Stimulated activated CD4-positive, alpha-beta T cell treated with anti-CD3 and anti-CD28 coated beads, Interleukin-2, amount 100 ng/mL, for 24 hours (primary cell): ENCODE measurements around the gene ZNF124.
"Not testable (repeated sequence)": the region's sequence is repeated elsewhere in the genome, so short reads cannot be mapped to it uniquely, and the experiment has no call there.

Experiments used
- DNase-seq, 2 donors: peaks; one replicate each; pipeline ENCODE4 v3.0.0-alpha.2; 2020

Gene ZNF124

DNA sequence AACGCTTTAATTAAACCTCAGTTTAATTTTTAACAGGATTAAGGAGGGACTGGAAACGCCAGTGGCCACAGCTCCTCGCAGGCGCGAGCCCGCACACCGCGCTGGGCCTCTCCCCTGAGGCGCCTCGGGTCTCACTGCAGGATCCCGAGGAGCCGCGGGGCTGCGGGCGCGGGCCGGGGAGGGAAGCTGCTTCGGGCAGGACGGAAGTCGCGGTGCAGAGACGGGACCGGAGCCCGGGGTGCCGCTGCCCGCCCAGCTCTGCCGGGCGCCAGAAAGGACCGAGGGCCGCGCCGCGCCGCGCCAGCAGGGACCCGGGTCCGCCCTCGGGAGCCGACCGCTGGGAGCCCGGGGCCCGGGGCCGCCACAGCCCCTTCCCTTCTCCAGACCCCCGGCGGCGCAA is 377 bp downstream of the ZNF124 start:
- not testable (repeated sequence) for DNase-seq

DNA sequence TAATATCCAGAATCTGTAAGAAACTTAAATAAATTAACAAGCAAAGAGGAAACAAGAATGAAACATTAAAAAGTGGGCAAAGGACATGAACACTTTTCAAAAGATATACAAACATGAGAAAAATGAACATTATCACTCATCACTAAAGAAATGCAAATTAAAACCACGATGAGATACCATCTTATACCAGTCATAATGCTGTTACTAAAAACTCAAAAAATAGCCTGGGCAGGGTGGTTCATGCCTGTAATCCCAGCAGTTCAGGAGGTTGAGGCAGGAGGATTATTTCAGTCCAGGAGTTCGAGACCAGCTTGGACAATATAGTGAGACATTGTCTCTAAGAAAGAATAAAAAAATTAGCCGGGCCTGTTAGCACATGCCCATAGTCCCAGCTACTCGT is 6.1 kb downstream of the ZNF124 start:
- no peak for DNase-seq

DNA sequence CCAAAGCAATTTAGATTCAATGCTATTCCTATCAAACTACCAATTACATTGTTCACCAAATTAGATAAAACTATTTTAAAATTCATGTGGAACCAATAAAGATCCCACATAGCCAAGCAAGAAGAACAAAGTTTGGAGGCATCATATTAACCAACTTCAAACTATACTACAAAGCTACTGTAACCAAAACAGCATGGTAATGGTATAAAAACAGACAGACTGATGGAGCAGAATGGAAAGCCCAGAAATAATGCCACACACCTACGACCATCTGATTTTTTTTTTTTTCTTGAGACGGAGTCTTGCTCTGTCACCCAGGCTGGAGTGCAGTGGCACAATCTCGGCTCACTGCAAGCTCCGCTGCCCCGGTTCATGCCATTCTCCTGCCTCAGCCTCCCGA is 7.1 kb downstream of the ZNF124 start:
- no peak for DNase-seq

DNA sequence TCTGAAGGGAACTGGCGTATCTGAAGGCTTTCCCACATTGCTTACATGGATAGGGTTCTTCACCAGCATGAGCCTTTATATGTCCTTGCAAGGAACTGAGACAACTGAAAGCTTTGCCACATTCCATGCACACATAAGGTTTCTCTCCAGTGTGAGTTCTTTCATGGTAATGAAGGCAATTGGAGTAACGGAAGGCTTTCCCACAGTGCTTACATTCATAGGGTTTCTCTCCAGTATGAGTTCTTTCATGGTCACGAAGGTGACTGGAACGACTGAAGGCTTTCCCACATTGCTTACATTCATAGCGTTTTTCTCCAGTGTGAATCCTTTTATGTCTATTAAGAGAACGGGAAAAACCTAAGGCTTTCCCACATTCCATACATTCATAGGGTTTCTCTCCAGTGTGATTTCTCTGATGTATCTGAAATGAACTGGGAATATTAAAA is 15.0 kb downstream of the ZNF124 start:
- DNase-seq = no peak

DNA sequence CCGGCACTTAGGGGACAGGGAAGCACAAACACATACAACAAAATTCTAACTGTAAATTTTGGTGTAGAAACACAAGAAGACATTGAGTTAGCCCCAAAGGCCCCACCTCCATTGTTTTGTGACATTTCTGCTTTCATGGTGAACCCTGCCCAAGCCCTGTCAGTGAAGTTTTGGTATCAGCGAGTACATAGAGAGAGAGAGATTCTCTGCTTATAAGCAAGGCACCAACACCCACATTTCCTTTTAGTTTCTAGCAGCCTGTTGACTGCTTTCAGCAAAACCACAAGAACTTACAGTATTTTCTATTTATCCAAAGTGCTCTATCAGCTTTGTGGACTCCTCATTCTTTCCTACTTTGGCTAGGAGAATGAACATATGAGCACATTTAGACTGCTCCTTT is 24.0 kb downstream of the ZNF124 start:
- no peak for DNase-seq

DNA sequence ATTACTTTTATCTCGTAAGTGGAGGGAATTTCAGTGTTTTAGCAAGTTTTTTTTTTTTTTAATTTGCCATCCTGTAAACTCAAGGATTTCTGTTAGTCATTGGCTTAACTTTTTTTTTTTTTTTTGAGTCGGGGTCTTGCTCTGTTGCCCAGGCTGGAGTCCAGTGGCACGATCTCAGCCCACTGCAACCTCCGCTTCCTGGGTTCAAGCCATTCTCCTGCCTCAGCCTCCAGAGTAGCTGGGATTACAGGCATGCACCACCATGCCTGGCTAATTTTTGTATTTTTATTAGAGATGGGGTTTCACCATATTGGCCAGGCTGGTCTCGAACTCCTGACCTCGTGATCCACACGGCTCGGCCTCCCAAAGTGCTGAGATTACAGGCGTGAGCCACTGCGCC is 24.7 kb downstream of the ZNF124 start:
- DNase-seq = not testable (repeated sequence)

DNA sequence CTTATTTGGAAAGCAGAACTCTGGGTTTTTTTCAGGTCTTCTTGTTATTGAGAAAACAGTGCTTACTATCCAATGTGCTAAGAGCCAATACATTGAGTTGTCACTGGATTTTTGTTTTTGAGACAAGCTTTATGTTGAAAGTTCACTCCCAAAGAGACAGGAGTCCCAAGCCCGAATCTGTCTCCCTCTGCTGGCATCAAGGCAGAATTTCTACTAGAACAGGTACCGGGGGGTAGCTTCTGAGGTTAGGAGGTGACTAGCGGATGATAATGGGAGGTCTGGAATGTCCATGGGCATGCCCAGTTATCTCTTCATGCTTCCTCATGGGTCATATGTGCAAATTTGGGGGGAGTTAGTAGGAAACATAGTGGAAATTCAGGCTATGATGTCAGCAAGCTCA is 25.1 kb downstream of the ZNF124 start:
- DNase-seq = no peak

DNA sequence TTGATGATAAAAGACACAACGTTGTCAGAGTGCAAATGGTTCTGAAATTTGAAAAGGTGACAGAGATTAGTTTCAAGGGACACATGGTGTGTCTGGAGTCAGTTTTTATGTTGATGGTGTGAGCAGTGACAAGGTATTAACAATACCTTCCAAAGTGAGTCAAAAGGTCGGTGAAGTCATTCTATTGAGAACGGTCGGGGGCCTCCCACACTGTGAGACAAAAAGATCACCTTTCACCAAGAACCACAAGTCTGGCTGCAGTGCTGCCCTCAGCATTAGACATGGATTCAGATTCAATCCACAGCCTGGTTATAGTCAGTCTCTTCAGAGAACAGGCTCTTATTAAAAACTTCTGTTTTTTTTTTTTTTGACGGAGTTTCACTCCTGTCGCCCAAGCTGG is 26.5 kb downstream of the ZNF124 start:
- DNase-seq = no peak

DNA sequence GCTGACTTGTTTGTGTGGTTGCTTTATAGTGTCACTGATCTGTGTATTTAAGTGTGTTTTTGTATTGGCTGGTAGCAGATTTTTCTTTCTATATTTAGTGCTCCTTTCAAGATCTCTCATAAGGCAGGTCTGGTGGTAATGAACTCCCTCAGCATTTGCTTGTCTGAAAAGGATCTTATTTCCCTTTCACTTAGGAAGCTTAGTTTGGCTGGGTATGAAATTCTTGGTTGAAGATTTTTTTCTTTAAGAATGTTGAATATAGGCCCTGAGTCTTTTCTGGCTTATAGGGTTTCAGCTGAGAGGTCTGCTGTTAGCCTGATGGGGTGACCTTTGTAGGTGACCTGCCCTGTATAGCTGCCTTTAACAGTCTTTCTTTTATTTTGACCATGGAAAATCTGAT is 32.3 kb downstream of the ZNF124 start:
- not testable (repeated sequence) for DNase-seq

DNA sequence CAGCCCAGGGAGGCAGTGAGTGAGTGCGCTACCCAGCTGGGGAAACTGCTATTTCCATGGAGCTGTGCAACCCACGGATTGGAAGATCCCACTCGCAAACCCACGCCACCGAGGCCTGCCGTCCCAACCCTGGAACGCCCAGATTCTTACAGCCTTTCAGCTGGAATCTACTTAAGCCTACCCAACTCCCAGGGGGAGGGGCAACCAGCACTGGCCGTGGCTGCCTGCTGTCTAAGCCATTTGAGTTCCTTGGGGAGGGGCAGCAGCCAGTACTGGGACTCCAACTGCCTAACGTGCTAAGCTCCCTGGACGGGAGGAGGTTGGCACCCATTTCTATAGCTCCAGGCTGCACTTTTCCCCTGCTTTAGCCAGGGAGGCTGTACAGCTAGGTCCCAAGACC is 40.6 kb downstream of the ZNF124 start:
- no peak for DNase-seq

DNA sequence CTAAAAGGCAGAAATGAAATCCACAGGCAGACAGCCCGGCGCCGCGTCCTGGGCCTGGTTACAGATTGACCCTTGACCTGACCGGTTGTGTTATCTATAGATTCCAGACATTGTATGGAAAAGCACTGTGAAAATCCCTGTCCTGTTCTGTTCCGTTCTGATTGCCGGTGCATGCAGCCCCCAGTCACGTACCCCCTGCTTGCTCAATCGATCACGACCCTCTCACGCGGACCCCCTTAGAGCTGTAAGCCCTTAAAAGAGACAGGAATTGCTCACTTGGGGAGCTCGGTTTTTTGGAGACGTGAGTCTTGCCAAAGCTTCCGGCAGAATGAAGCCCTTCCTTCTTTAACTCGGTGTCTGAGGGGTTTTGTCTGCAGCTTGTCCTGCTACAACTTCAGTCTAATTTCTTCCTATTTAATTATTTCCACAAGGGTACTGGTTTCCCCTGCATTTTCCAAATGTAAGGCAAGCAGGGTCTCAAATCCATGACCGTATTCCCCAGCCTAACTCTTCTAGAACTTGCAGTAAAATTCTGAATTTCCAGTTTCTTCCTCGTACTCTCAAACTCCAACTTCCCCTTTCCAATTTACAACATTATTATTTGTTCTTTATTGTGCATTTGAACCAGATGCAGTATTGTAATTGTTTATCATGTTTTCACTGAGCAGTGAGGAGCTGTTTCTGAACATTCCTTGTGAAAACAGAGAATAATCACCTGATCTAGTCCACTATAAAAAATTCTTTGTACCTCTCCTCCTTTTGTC is 44.1 kb downstream of the ZNF124 start:
- not testable (repeated sequence) for DNase-seq

DNA sequence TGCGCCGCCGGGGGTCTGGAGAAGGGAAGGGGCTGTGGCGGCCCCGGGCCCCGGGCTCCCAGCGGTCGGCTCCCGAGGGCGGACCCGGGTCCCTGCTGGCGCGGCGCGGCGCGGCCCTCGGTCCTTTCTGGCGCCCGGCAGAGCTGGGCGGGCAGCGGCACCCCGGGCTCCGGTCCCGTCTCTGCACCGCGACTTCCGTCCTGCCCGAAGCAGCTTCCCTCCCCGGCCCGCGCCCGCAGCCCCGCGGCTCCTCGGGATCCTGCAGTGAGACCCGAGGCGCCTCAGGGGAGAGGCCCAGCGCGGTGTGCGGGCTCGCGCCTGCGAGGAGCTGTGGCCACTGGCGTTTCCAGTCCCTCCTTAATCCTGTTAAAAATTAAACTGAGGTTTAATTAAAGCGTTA is 45.2 kb downstream of the ZNF124 start:
- DNase-seq = not testable (repeated sequence)

DNA sequence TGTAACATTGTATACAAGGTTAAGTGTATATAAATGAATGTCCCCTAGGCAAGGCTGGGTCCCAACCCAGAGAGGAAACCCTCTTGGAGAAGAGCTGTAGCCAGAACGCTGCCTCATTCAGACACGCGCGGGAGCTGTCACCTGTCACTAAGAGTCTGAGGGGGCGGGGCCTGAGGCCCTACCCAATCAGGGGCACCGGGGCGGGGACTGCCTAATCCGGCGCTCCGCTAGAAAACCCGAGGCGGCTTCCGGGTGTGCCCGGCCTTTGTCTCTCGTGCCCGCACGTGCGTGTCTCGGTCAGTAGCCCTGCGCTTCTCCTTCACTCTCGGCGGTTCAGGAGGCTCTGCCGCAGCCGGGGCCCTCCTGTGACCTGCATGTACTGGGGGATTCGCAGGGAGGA is 45.7 kb downstream of the ZNF124 start:
- not testable (repeated sequence) for DNase-seq

DNA sequence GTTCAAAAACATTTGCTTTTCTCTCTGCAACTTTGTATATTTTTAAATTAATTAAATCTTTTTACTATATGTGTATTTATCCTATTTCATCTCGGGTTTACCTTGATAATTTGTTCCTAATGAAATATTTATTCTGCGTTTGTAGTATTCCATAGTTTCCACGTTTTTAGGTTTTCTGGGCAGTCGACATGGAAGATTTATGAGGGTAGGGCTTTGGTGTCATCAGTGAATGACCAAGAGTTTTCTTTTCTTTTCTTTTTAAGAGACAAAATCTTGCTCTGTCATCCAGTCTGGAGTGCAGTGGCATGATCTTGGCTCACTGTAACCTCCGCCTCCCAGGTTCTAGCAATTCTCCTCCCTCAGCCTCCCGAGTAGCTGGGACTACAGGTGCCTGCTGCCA is 50.4 kb downstream of the ZNF124 start:
- DNase-seq = no peak

DNA sequence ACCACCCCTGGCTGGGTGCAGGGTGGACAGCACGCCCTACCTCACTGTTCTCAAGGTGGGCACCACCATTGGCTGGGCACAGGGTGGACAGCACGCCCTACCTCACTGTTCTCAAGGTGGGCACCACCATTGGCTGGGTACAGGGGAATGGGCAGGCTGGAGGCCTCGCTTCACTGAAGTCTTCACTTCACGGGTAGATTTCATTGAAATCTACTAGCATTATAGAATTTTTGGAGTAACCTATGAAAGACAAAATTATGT is 51.5 kb downstream of the ZNF124 start:
- not testable (repeated sequence) for DNase-seq

DNA sequence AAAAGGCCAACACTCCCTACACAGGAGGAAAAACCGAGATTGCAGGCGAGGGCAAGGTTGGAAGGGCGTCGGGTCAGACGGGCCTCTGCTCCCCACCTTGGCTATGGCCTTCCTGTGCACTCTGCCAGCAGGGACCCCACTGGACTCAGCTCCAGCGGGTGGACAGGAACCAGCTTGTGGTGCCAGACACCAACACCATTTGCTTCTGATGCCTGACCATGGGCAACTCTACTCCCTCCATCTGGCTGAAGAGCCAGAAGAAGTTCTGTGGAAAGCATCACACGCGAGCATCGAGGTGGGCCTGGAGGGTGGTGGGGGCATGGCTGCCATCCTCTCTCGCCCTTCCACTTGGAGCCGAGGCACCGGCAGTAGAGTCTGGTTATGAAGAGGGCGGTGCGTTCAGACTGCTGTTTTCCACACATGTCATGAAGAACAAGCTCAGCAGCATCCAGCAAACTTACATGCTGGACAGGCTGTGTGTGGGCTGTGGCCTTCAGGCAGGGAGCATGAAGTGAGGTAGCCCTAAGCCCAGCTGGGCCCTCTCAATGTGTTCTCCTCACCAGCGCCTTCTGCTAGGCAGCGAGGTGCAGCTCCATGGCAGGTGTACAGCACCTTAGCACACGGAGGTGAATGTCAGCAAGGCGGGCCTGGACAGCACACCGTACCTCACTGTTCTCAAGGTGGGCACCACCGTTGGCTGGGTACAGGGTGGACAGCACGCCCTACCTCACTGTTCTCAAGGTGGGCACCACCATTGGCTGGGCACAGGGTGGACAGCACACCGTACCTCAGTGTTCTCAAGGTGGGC is 52.0 kb downstream of the ZNF124 start:
- no peak for DNase-seq

DNA sequence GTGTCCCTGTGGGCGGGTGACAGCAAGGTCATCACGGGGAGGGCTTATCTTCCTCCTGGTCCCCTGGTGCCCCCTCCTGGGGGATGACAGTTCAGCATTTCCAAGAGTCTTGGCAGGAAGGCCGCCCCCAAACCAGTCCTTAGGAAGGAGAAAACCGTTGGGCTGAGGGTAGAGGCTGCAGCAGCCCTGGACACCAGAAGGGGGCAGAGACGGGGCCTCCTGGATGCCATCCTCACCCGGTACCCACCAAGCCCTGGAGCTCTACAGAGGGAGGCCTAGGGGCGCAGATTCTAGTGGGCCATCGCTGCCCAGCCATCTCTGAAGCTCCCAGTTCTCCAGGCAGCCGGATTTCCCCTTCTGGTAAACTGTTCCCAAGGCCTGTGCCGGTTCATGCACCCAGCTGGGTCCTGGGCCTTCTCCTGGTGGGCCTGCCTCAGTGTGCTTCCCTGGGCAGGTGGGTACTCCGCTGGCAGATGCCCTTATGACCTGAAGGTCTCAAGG is 52.8 kb downstream of the ZNF124 start:
- DNase-seq = peak; percentile 32 to 52

DNA sequence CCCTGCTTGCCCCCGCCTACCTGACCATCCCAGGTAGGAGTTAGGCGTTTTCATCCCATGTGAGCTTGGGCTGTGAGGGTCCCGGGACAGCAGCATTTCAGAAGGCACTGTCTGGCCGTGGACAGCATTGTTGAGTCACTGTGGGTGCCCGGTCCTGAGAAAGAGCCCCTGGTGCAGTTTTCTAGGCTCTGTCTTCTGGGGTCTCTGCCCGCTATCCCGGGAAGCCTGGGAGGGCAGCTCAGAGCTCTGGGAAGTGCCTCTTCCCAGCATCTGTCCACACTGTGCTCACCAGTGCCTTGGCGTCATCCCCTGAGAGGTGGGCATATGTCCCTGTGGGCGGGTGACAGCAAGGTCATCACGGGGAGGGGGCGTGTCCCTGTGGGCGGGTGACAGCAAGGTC is 56.3 kb downstream of the ZNF124 start:
- no peak for DNase-seq

DNA sequence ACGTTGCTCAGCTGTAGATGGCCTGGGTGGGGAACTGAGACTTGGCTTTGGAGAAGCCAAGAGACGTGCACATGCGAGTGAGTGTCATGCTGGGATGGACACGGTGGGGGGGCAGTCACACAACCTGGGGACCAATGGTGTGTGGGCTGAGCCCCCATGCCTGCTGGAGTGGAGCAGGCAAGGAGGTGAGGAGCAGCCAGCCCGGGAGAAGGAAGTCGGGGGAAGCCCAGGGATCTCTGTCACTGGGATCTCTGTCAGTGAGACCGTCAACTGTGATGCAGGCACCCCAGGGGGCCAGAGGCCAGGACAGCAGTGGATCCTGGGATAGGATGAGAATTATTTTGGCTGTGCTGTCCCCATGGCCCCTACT is 56.7 kb downstream of the ZNF124 start:
- DNase-seq = no peak

DNA sequence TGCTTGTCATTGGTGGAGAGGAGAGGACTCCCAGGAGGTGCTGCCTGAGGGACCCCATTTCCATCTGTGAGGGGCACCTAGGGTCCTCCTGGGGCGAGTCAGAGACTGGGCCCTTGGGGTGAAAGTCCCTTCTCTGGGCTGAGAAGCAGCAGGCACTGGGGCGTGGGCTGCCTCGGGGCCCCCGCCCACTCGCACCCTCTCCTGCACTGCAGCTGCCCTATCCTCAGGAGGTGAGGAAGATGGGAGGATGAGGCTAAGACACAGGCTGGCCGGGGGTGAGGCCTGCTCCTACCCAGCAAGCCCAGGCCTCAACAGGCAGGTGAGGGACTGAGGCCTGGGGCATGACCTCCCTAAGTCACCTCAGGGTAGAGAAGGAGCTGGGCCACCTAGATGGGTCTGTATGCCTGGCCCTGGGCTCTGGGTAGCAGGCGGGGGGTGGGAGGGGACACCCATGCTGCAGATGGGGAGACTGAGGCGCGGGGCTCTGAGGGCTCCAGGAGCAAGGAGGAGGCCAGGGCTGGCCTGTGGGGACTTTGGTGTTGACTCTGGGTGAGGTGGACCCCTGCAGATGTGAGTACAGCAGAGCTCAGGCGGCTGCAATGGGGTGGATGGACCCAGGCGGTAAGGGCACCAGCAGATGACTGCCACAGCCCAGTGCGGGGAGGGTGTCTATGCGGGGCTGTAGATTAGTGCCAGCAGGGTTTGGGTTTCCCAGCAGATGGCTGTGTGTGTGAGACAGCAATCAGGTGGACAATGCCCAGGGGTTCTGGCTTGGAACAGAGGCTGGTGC is 57.3 kb downstream of the ZNF124 start:
- no peak for DNase-seq

DNA sequence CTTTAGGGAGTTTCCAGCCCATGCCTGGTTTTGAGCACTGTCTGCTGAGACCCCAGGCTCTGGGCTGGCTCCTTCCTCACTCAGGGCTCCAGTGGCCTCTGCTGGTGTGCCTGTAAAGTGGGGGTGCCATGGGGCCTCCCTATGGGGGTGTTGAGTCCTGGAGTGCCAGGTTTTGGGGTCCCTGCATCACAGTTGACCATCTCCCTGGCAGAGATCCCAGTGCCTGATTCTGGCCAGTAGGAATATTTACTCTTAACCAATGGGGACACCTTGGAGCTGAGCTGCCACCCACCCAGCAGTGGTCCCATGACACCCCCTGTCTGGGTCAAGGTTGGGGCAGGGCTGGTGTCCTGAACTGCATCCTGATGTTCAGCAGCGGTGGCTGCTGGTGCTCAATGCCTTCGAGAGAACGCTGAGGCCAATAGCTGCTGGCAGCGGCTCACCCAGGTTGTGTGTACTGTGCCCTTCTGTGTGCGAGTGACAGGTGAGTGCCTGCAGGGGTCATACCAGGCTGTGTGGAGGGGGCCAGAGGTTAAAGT is 58.0 kb downstream of the ZNF124 start:
- DNase-seq = no peak

DNA sequence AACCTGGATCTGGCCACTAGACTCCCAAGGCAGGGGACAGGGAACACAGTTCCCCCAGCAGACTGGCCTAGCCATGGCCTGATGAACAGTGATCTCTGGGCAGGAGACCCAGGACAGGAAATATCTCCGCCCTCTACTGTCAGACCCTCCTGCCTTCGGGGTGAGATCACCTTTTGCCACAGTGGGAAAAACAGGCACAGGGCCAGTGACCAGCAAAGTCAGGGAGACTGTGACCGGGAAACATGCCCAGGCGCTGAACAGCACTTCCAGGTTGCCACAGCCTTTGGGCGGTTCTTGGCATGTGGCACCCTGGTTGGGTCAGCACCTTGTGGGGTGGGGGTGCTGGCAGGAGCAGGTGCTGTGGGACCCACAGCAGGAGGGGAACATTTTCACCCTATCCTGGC is 58.7 kb downstream of the ZNF124 start:
- DNase-seq = no peak

DNA sequence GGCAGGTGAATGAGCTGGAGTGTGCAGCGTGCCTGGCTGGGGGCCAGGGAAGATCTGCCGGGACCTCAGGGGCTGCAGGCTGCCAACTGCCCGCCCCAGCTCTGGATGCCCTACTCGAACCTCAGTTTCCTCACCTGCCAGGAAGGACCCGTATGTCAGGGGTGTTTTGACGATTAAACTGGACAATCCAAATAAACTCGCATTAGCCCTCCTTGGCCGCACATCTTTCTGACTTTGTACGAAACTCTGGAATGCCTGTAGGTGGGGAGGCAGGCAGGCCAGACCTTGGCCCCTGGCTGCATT is 59.4 kb downstream of the ZNF124 start:
- no peak for DNase-seq
